ENCODE data around the gene SAMD1. TPM values are rescaled to one million over a fixed set of nuclear protein-coding genes. Genes with fewer than 3 reads are reported as not detected.
A peak's percentile ranks its signal among the peaks of the same experiment; 100 is the strongest.

Gene SAMD1
- total and polyA plus RNA-seq, 2 donors (not counting 1 experiment from before 2014, with no cell fraction given): 7.3 to 19.0 TPM

DNA sequence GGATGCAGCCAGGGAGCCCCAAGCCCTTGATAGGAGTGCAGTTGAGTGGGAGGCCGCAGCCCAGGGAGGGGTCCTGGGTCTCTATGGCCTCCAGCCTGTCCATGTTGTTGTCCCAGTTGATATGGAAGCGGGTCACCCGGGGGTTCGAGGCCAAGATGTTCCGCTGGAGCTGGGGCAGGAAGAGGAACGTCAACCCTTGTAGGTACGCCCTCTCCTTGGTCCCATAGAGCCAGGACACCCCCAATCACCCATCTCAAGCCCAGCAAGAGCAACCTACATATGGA is 29.9 kb upstream of the SAMD1 start:
- Histone ChIP-seq H3K4me1 (ENCODE audit: control insufficient read depth, extremely low read depth, insufficient read depth, low read length) (peaks cover 12% of the 10 kb centered on the region), H4K20me1 (ENCODE audit: control insufficient read depth, extremely low read depth, insufficient read depth, low read length) (no peaks in the 10 kb centered on the region), H3K4me2 (ENCODE audit: extremely low read depth, insufficient read depth, low read length) (no peak overlapping the region), H3K27me3 (ENCODE audit: control insufficient read depth, insufficient read depth, low read length) (no peaks in the 10 kb centered on the region), H3K4me3 (replicated peaks in 1 of 4; ENCODE audit: control extremely low read depth in 1 of 4, insufficient read depth in 1 of 4, low read depth in 3 of 4, low read length in 4 of 4) (no peak overlapping the region), H3K36me3 (ENCODE audit: control insufficient read depth, insufficient read depth, low read length) (no peaks in the 10 kb centered on the region), H3K79me2 (ENCODE audit: control insufficient read depth, insufficient read depth, low read length) (peaks cover 19% of the 10 kb centered on the region), H3K27ac (ENCODE audit: insufficient read depth, low read length) (no peak overlapping the region), H3K9ac (ENCODE audit: insufficient read depth, low read length) (no peak overlapping the region), H2AFZ (ENCODE audit: low read length) (no peak overlapping the region), H3K9me3 (ENCODE audit: control insufficient read depth, insufficient read depth, low read depth, low read length) (no peaks in the 10 kb centered on the region)
- TF ChIP-seq, protein P1, sequence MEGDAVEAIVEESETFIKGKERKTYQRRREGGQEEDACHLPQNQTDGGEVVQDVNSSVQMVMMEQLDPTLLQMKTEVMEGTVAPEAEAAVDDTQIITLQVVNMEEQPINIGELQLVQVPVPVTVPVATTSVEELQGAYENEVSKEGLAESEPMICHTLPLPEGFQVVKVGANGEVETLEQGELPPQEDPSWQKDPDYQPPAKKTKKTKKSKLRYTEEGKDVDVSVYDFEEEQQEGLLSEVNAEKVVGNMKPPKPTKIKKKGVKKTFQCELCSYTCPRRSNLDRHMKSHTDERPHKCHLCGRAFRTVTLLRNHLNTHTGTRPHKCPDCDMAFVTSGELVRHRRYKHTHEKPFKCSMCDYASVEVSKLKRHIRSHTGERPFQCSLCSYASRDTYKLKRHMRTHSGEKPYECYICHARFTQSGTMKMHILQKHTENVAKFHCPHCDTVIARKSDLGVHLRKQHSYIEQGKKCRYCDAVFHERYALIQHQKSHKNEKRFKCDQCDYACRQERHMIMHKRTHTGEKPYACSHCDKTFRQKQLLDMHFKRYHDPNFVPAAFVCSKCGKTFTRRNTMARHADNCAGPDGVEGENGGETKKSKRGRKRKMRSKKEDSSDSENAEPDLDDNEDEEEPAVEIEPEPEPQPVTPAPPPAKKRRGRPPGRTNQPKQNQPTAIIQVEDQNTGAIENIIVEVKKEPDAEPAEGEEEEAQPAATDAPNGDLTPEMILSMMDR (conservative IDR thresholded peaks at IDR 0.05 in 1 of 2, IDR thresholded peaks at IDR 0.05 in 1 of 2; ENCODE audit: low read depth in 1 of 2, low read length in 2 of 2): no peak
- TF ChIP-seq EZH2 (IDR thresholded peaks at IDR 0.05; ENCODE audit: low read length, missing control alignments): no peak
- no peak for DNase-seq (ENCODE audit: low read depth in 2 of 2)

DNA sequence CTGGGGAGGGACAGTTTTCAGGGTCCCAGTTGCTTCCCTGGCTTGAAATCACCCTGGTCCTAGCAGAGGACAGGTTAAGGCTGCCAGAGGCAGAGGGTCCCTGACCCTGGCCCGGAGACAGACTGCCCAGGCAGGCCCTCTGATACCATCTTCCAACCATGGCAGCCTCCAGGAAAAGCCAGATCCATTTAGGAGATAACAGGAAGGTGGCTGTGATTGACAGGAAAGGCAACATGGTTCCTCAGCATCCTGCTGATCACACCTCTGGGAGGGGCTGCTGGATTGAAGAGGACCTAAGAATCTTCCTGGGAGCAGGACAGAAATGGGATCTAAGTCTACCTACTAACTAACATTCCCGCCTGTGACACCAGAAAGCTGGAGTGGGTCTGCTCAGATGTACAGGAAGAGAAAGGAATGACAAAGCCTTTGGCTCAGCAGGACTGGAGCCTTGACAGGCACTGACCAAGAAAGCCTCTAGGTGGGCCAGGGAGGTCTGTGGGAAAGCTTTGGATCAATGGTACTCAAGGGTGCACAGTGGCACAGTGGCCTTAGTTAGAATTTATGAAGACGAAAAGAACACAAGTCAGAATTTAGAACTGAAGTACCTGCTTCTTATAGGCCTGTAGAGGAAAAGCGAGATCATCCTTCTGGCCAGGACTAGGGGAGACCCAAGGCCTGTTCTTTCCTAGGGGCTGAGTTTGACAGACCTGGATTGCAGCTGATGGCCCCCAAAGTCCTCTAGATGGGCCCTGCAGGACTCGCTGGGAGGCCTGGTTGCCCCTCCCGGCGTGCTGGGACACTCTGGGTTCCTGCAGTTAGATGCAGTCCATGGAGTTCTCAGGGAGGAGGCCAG is 29.3 kb upstream of the SAMD1 start:
- H4K20me1 ChIP-seq (ENCODE audit: control insufficient read depth, extremely low read depth, insufficient read depth, low read length): no peaks in the 10 kb centered on the region
- H3K9me3 ChIP-seq (ENCODE audit: control insufficient read depth, insufficient read depth, low read depth, low read length): no peaks in the 10 kb centered on the region
- H3K4me1 ChIP-seq (ENCODE audit: control insufficient read depth, extremely low read depth, insufficient read depth, low read length): peaks cover 12% of the 10 kb centered on the region
- H3K4me2 ChIP-seq (ENCODE audit: extremely low read depth, insufficient read depth, low read length): no peak overlapping the region
- no peak overlapping the region for H3K4me3 ChIP-seq (replicated peaks in 1 of 4; ENCODE audit: control extremely low read depth in 1 of 4, insufficient read depth in 1 of 4, low read depth in 3 of 4, low read length in 4 of 4)
- H2AFZ ChIP-seq (ENCODE audit: low read length): no peak overlapping the region
- peak overlapping the region; percentile 99 for H3K27ac ChIP-seq (ENCODE audit: insufficient read depth, low read length)
- H3K9ac ChIP-seq (ENCODE audit: insufficient read depth, low read length): no peak overlapping the region
- H3K79me2 ChIP-seq (ENCODE audit: control insufficient read depth, insufficient read depth, low read length): peaks cover 21% of the 10 kb centered on the region
- DNase-seq (ENCODE audit: low read depth in 2 of 2): no peak
- no peaks in the 10 kb centered on the region for H3K36me3 ChIP-seq (ENCODE audit: control insufficient read depth, insufficient read depth, low read length)
- H3K27me3 ChIP-seq (ENCODE audit: control insufficient read depth, insufficient read depth, low read length): no peaks in the 10 kb centered on the region
- TF ChIP-seq, protein P1 (conservative IDR thresholded peaks at IDR 0.05 in 1 of 2, IDR thresholded peaks at IDR 0.05 in 1 of 2; ENCODE audit: low read depth in 1 of 2, low read length in 2 of 2): no peak
- no peak for TF ChIP-seq EZH2 (IDR thresholded peaks at IDR 0.05; ENCODE audit: low read length, missing control alignments)

DNA sequence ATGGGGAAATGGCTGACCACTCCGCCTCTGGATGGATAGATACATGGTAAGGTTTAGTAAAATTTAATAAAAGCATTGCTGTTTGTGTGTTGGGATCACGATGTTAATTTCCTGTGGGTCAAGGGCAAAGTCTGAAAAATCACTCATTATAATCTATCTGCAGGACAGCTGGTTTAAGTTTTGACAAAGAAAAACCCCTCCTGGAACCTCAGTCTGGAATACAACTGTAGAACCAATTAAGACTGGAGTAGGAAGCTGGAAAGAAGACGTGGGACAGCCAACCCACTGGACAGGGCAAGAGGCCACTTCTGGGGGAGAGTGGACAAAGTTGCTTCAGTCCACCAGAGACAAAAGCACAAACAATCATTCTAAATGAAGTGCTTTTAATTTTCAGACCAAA is 28.6 kb upstream of the SAMD1 start:
- H3K36me3 ChIP-seq (ENCODE audit: control insufficient read depth, insufficient read depth, low read length): no peaks in the 10 kb centered on the region
- H3K27ac ChIP-seq (ENCODE audit: insufficient read depth, low read length): peak overlapping the region; percentile 99
- H3K27me3 ChIP-seq (ENCODE audit: control insufficient read depth, insufficient read depth, low read length): no peaks in the 10 kb centered on the region
- peak overlapping the region in 2 of 4 experiments; percentile 52 to 57 for H3K4me3 ChIP-seq (replicated peaks in 1 of 4; ENCODE audit: control extremely low read depth in 1 of 4, insufficient read depth in 1 of 4, low read depth in 3 of 4, low read length in 4 of 4)
- H3K9me3 ChIP-seq (ENCODE audit: control insufficient read depth, insufficient read depth, low read depth, low read length): no peaks in the 10 kb centered on the region
- H3K9ac ChIP-seq (ENCODE audit: insufficient read depth, low read length): peak overlapping the region; percentile 82
- DNase-seq (ENCODE audit: low read depth in 2 of 2): no peak
- H3K79me2 ChIP-seq (ENCODE audit: control insufficient read depth, insufficient read depth, low read length): peaks cover 25% of the 10 kb centered on the region
- peak overlapping the region; percentile 76 for H2AFZ ChIP-seq (ENCODE audit: low read length)
- H3K4me1 ChIP-seq (ENCODE audit: control insufficient read depth, extremely low read depth, insufficient read depth, low read length): peaks cover 12% of the 10 kb centered on the region
- TF ChIP-seq, protein P1 (conservative IDR thresholded peaks at IDR 0.05 in 1 of 2, IDR thresholded peaks at IDR 0.05 in 1 of 2; ENCODE audit: low read depth in 1 of 2, low read length in 2 of 2): no peak
- TF ChIP-seq EZH2 (IDR thresholded peaks at IDR 0.05; ENCODE audit: low read length, missing control alignments): no peak
- peak overlapping the region; percentile 91 for H3K4me2 ChIP-seq (ENCODE audit: extremely low read depth, insufficient read depth, low read length)
- no peaks in the 10 kb centered on the region for H4K20me1 ChIP-seq (ENCODE audit: control insufficient read depth, extremely low read depth, insufficient read depth, low read length)
